NCI-H748 (cell line): Measurements from ENCODE around the gene DMXL1.
A peak's percentile ranks its signal among the peaks of the same experiment; 100 is the strongest.
"Not testable (repeated sequence)": the region's sequence is repeated elsewhere in the genome, so short reads cannot be mapped to it uniquely, and the experiment has no call there.

Source experiments
- DNase-seq: peaks from one replicate; lab custom pipeline; 2025; ENCODE audit not compliant: unreplicated experiment; lab: John Stamatoyannopoulos, UW

DMXL1 gene

GRCh38 chr5:119190470-119191095, 119.7 kb downstream of the DMXL1 start:
- no peak for DNase-seq

DNA sequence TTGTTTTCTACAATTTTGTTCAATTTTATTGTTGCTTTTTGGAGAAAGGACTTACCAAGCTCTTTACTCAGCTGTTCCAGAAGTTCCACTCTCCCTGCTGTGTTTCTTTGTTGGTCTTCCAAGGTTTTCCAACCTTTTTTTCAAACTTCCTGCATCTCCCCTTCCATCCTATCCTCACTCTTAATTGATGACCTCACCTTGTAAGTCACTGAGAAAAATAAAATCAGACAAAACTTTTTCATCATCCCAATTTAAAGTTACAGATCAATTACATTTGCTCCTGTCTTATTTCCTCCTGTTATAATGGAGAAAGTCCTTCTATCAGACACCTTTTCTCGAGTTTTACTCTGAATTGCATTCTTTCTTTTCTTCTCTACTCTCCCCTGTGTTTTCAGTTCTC, 121.1 kb downstream of the DMXL1 start:
- DNase-seq = no peak

GRCh38 chr5:119200795-119201194, 129.9 kb downstream of the DMXL1 start:
- no peak for DNase-seq

DNA sequence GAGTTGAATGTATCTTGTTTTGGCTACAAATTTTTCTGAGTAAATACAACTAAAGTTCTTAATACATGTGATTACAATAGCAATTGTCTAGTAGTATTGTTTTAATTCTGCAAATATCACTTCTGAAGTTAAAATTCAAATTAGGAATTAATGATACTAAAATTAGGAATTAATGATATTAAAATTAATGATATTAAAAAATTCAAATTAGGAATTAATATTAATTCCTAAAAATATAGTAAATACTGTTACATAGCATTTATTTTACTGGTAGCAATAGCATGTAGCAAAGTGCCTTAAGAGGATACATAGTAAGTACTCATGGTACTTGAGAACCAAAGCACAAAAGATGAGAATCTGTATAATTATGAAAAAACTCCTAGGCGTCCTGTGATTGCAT, 136.2 kb downstream of the DMXL1 start:
- DNase-seq = no peak

GRCh38 chr5:119212026-119212425, 141.1 kb downstream of the DMXL1 start:
- no peak for DNase-seq

DNA sequence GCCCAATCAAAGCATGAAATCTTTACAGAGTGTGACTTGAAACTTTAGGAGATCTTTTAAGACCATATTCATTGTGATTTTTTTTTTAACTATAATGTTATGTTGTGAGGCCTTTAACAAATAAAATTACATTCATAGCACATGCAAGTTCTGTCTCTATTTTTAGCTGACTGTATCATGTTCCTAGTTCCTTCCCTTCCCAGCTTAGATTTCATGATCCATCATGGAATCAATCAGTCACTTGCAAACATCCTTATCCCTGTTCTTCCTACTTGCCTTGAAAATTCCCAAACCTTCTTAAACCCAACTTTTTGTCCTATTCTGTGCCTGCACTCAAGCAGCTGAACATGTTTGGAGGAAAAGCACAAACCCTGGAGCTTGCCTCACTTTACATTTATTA, 141.8 kb downstream of the DMXL1 start:
- no peak for DNase-seq

- DNase-seq = no peak
Measured at GRCh38 chr5:119217183-119217582, 146.3 kb downstream of the DMXL1 start.

DNA sequence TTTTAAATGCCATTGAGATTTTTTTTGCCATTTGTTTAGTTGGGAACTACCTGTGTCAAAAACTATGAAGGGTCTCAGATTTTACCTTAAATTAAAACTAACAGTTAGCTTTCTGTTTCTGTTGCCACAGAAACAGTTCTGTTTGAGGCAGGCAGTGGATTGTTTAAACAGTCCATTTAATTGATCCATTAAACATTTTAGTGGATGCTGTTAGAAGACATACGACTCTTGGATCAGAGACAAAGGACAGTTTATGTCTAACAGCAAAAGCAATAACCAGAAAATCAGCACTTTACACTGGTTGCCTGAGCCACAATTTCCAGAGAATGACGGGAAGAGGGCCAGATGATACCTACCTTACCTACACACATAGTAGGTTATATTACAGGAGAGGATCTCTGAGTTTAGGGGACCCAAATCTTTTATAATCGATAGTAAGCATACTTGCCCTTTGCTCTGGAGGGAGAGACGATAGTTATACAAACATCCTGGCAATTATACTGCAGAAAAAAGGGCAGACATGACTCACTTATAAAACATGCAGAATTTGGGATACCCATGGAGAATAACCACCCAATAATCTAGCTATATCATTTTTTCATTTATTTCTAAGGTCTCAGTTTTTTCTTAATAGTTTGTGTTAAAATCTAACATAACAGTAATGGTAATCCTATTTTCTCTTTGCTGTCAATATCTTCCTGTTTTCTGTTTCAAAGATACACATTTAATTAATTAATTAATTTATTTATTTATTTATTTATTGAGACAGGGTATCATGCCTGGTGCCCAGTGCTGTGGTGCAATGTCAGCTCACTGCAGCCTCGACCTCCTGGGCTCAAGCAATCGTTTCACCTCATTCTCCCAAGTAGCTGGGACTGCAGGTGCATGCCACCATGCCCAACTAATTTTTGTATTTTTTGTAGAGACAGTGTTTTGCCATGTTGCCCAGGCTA, 148.2 kb downstream of the DMXL1 start:
- peak; percentile 84 for DNase-seq

DNA sequence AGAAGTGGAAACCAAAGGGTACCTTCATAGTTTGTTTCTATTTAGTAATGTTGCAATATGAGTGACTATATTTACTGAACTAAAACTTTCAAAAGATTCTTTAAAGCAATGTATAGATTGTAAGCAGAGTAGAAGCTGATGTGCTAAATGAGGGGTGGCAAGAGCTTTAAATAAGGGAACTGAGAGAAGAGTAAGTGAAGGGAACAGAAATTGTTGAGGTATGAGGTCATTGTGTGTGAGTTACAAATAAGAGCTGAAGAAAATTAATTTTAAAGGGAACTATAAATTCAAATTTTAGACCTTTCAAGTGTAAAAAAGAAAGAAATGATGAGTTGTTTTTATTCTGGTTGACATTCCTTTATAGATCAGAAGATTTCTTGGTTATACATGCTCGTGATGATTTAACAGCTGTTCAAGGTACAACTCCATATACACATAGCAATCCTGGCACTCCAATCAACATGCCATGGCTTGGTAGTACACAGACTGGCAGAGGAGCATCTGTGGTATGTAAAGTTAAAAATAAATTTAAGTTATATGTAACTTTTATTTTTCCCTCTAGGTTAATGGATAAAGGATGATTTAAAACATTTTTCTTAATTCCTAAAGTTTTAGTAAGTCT, 149.8 kb downstream of the DMXL1 start:
- no peak for DNase-seq

GRCh38 chr5:119221330-119221729, 150.4 kb downstream of the DMXL1 start:
- DNase-seq = no peak

DNA sequence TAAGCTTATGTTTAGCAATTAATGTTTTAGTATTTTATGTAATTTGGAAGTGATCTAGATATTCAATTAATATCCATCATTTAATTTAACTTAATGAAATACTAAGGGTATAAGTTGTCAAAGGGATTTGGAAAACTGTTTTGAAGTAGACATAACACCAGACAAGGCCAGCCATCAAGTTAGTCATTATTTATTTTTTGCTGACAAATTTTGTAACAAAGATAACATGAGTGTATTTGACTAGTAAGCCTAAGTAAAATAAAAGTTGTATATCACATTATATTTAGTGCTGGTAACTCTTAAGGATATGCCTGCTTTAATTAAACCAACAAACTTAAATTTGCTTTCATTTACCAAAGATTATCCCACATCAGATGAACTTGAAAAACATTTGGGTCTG, 159.1 kb downstream of the DMXL1 start:
- no peak for DNase-seq

GRCh38 chr5:119238265-119239118, 167.6 kb downstream of the DMXL1 start:
- no peak for DNase-seq

- no peak for DNase-seq
Measured at GRCh38 chr5:119239119-119239417, 168.2 kb downstream of the DMXL1 start.

DNA sequence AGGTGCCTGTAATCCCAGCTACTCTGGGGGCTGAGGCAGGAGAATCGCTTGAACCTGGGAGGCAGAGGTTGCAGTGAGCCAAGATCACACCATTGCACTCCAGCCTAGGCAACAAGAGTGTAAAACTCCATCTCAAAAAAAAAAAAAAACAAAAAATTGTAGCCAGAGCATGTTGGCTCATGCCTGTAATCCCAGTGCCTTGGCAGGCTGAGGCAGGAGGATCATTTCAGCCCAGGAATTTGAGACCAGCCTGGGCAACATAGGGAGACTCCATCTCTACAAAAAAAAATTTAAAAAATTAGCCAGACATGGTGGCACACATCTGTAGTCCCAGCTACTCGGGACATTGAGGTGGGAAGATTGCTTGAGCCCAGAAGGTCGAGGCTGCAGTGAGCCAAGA, 168.9 kb downstream of the DMXL1 start:
- not testable (repeated sequence) for DNase-seq

DNA sequence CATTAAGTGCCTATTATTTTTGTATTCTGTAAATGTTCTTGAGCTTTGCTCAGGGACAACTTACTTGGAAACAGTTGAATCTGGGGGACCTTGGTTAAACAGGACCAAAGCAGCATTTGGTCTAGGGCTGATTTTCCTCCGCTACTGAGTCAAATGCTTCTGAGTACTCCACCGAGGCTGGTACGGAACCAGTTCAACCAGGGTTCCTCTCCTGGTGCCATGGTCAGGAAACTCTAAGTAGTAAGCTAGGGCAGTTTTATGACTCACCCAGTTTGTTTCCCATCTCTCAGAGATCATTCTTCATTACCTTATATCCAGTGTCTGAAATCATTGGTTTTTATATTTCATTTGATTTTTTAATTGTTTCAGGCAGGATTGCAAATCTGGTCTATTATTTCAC, 173.0 kb downstream of the DMXL1 start:
- no peak for DNase-seq

DNA sequence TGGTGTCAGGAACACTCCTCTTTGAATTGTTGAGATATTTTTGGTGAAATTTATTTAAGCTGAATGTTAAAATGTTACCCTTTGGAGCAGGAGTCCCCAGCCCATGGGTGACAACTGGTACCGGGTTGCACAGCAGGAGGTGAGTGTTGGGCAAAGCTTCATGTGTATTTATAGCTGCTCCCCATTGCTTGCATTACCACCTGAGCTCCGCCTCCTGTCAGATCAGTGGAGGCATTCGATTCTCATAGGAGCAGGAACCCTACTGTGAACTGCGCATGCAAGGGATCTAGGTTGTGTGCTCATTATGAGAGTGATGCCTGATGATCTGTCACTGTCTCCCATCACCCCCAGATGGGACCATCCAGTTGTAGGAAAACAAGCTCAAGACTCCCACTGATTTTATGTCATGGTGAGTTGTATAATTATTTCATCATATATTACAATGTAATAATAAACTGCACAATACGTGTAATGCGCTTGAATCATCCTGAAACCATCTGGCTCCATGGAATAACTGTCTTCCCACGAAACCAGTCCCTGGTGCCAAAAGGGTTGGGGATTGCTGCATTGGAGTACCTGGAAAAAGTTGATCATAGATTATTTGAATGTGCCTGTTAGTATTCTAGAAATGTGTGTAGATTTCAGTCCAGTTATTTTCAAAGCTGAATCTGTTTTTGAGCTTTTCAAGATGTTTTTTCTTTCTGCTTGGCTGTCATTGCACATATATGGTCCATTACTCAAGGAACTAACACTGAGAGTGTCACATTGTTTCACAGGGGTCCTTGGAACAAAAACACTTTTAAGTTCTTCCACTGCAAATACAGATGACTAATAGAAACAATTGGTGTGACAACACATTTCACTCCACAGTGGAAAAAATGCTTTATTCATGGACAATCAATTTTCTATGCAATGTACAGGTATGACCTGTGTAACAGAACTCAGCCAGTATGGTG, 180.3 kb downstream of the DMXL1 start:
- DNase-seq = no peak

DNA sequence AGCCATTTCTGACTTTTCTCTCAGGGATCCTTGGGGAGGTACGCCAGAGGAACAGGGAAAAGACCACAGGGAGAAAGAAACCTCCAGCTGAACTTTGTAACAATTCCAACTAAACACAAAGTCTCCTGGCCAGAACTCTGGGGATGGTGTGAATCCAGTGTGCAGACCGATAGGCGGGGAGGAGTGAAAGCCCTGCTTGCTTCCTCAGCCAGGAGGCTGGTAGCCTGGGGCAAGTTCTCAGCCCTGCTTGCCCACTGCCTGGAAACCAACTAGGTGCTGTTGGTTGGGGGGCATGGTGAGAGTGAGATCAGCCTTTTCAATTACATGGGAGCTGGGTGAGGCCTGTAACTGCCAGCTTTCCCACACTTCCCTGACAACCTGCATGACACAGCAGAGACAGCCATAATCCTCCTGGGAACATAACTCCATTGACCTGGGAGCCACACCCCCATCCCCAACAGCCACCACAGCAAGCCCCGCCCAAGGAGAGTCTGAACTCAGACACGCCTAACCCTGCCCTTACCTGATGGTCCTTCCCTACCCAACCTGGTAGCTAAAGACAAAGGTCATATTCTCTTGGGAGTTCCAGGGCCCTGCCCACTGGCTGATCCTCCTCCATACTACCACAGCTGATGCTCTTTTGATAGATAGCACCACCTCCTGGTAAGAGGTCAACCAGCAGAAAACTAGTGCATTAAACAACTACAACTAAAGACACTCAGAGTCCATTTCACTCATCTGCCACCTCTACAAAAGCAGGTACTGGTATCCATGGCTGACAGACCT, 184.9 kb downstream of the DMXL1 start:
- peak; percentile 75 for DNase-seq

GRCh38 chr5:119257613-119258012, 186.7 kb downstream of the DMXL1 start:
- no peak for DNase-seq

DNA sequence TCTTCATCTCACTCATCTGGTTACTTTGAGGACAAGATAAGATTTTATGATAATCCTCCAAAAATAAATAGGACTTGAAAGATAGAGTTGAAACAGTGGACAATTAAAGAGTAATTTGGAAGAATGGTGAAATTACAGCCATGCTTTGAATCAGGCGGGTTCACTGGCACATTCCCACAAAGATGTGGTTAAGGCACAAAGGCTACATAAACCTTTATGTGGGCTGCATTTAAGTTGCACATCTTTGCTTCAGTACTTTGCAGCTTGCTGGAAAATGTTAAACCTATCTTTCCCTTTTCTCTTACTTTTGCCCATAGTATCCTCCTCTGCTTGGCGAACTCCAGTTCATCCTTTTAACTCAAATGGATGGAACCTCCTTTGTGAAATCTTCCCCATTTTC, 192.8 kb downstream of the DMXL1 start:
- DNase-seq = no peak
